K562 (cell line): ENCODE measurements around the gene ITSN1. TPM values are rescaled to one million over a fixed set of nuclear protein-coding genes. Genes with fewer than 3 reads are reported as not detected.

Experiments
- BACH1 ChIP-seq: fragments of 200-800 bp; sonication (Bioruptor generic); IDR thresholded peaks from 2 replicates; pipeline ENCODE4 v1.6.1; 2016; ENCODE audit warnings: missing genetic modification characterization, missing compliant biosample characterization
- CC2D1A ChIP-seq: fragments of 450-650 bp; IDR thresholded peaks from 2 replicates; pipeline ENCODE4 v1.6.1; 2017; ENCODE audit warnings: mild to moderate bottlenecking
- CSDE1 ChIP-seq, 2 experiments: fragments of 450-650 bp; IDR thresholded peaks; 2 replicates each; pipeline ENCODE4 v1.6.1; 2016; ENCODE audit warnings: mild to moderate bottlenecking in 1 of 2
- IFI16 ChIP-seq: fragments of 250-450 bp; sonication (Bioruptor Pico); IDR thresholded peaks from 2 replicates; pipeline ENCODE4 v2.1.2; 2022; ENCODE audit warnings: mild to moderate bottlenecking, inconsistent platforms
- JUND ChIP-seq, 2 experiments: IDR thresholded peaks; 2 replicates in 1 of 2; 3 replicates in 1 of 2; pipeline ENCODE4 v1.6.1; 2011; ENCODE audit warnings: borderline replicate concordance in 2 of 2, low read depth in 2 of 2, low read length in 2 of 2, improper control_type of control experiment in 1 of 2, missing biosample characterization in 1 of 2, missing genetic modification characterization in 1 of 2, missing genetic modification reagents in 1 of 2
- KDM2B ChIP-seq: fragments of 250-450 bp; sonication (Bioruptor Pico); IDR thresholded peaks from 2 replicates; pipeline ENCODE4 v1.8.0; 2021; ENCODE audit warnings: mild to moderate bottlenecking, moderate library complexity
- PRDM10 ChIP-seq: fragments of 450-650 bp; IDR thresholded peaks from 2 replicates; pipeline ENCODE4 v1.6.1; 2018; ENCODE audit not compliant: partially characterized antibody
- SAFB2 ChIP-seq: fragments of 200-400 bp; formaldehyde crosslinking; IDR thresholded peaks from 2 replicates; pipeline ENCODE4 v1.6.1; 2018; ENCODE audit warnings: borderline replicate concordance, low read length, low read depth, moderate library complexity; ENCODE audit not compliant: severe bottlenecking
- SIN3A ChIP-seq, 2 experiments: fragments of 150-350 bp in 1 of 2; IDR thresholded peaks; 2 replicates each; pipeline ENCODE4 v1.6.1; 2011 to 2016; ENCODE audit warnings: borderline replicate concordance in 2 of 2, low read depth in 2 of 2, low read length in 2 of 2, mild to moderate bottlenecking in 2 of 2, moderate library complexity in 2 of 2; ENCODE audit not compliant: control insufficient read depth in 1 of 2
- SMAD1 ChIP-seq: fragments of 150-350 bp; IDR thresholded peaks from 2 replicates; pipeline ENCODE4 v1.6.1; 2014; ENCODE audit warnings: low read length, low read depth; ENCODE audit not compliant: partially characterized antibody
- TAF15 ChIP-seq: fragments of 200-400 bp; formaldehyde crosslinking; IDR thresholded peaks from 2 replicates; pipeline ENCODE4 v1.6.1; 2017; ENCODE audit warnings: mild to moderate bottlenecking, low read depth, low read length, moderate library complexity
- TBP ChIP-seq: optimal IDR thresholded peaks from 2 replicates; pipeline ENCODE3; 2011; ENCODE audit warnings: low read depth, low read length, improper control_type of control experiment
- TFAM ChIP-seq: fragments of 250-450 bp; sonication (Bioruptor Pico); conservative IDR thresholded peaks from 2 replicates; pipeline ENCODE4 v1.5.0; 2021; ENCODE audit warnings: mild to moderate bottlenecking, moderate library complexity
- TRIM24 ChIP-seq, 2 experiments: fragments of 450-650 bp; IDR thresholded peaks; 2 replicates each; pipeline ENCODE4 v1.6.1; 2016
- ZBTB7A ChIP-seq: IDR thresholded peaks from 2 replicates; pipeline ENCODE4 v1.6.1; 2011; ENCODE audit warnings: low read depth, mild to moderate bottlenecking, low read length, moderate library complexity, borderline replicate concordance; ENCODE audit not compliant: control insufficient read depth
- ZNF316 ChIP-seq: fragments of 450-650 bp; IDR thresholded peaks from 2 replicates; pipeline ENCODE4 v1.6.1; 2016
- ZNF347 ChIP-seq: fragments of 450-650 bp; formaldehyde crosslinking; IDR thresholded peaks from 2 replicates; pipeline ENCODE4 v1.4.0; 2020; ENCODE audit warnings: low read depth, mild to moderate bottlenecking, moderate library complexity
- ZNF512 ChIP-seq: IDR thresholded peaks from 2 replicates; pipeline ENCODE4 v1.6.1; 2016; ENCODE audit warnings: missing genetic modification characterization, missing compliant biosample characterization
- polyA plus RNA-seq, 8 experiments: library from polyadenylated mRNA; depleted of rRNA in 4 of 8; stranded (reverse) in 5 of 8; unstranded in 3 of 8; fragments of >200 nt; fragmentation: Nextera tagmentation in 2 of 8; fragmentation: Illumina TruSeq in 1 of 8; extraction: Ambion mirVana in 2 of 8; extraction: Trizol in 1 of 8; gene quantifications; 2 replicates each; pipeline versions ENCODE4 v1.2.1 to v1.2.3, GENCODE V29; 2011 to 2014; ENCODE audit warnings: inconsistent platforms in 1 of 8, missing spikeins in 1 of 8
- total RNA-seq, 7 experiments: library from RNA; depleted of rRNA in 6 of 7; stranded (reverse); fragments of >200 nt in 6 of 7; fragmentation: Illumina TruSeq in 2 of 7; extraction: Trizol in 2 of 7; gene quantifications; 2 replicates each; pipeline versions ENCODE4 v1.2.1 to v1.2.3, GENCODE V29; 2011 to 2021; ENCODE audit warnings: low replicate concordance in 1 of 7
- TF ChIP-seq, protein P1 (sequence below): fragments of 450-650 bp; IDR thresholded peaks from 2 replicates; pipeline ENCODE4 v1.6.1; 2017; ENCODE audit warnings: mild to moderate bottlenecking, moderate library complexity

The ITSN1 gene
- total and polyA plus RNA-seq, 9 of the 15 experiments (the other 6 are each of a cell fraction or from before 2014, with no cell fraction given), result 1.1 to 12.6 (median 4.8) TPM

GRCh38 chr21:33931799-33932390 lies 289.6 kb downstream of the ITSN1 start (continued):
- TF ChIP-seq PRDM10, result peak; percentile 35
- TF ChIP-seq ZNF347 (CRISPR knock-in tag), result no peak
- no peak for TF ChIP-seq ZBTB7A
- peak; percentile 44; the same call in 1 of the 2 replicates for TF ChIP-seq ZNF512 (tag)
- TF ChIP-seq TFAM (CRISPR knock-in tag), result no peak
- 0 out of 2 replicates have a peak, but pooled peaks have one; percentile 4 for TF ChIP-seq BACH1 (tag)
- TF ChIP-seq TBP, result no peak
- no peak for TF ChIP-seq JUND (IDR thresholded peaks at IDR 0.05; ENCODE audit: borderline replicate concordance, low read depth, low read length)
- no peak for TF ChIP-seq JUND (tag; IDR thresholded peaks at IDR 0.05; ENCODE audit: borderline replicate concordance, low read depth, low read length)
- no peak for TF ChIP-seq SMAD1
- TF ChIP-seq CSDE1 (IDR thresholded peaks at IDR 0.05), result no peak
- TF ChIP-seq, protein P1, sequence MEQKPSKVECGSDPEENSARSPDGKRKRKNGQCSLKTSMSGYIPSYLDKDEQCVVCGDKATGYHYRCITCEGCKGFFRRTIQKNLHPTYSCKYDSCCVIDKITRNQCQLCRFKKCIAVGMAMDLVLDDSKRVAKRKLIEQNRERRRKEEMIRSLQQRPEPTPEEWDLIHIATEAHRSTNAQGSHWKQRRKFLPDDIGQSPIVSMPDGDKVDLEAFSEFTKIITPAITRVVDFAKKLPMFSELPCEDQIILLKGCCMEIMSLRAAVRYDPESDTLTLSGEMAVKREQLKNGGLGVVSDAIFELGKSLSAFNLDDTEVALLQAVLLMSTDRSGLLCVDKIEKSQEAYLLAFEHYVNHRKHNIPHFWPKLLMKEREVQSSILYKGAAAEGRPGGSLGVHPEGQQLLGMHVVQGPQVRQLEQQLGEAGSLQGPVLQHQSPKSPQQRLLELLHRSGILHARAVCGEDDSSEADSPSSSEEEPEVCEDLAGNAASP, result no peak
- TF ChIP-seq SIN3A (IDR thresholded peaks at IDR 0.05; ENCODE audit: borderline replicate concordance in 2 of 2, control insufficient read depth in 1 of 2, low read depth in 2 of 2, low read length in 2 of 2), result no peak
- no peak for TF ChIP-seq TRIM24 (IDR thresholded peaks at IDR 0.05)
- TF ChIP-seq IFI16, result no peak
- TF ChIP-seq CC2D1A, result no peak
- no peak for TF ChIP-seq KDM2B (CRISPR knock-in tag)
- no peak for TF ChIP-seq TAF15
- no peak for TF ChIP-seq SAFB2
- TF ChIP-seq ZNF316, result peak; percentile 6; the same call in 1 of the 2 replicates
